ENCODE measurements around the gene NCAM2.

Gene NCAM2

DNA sequence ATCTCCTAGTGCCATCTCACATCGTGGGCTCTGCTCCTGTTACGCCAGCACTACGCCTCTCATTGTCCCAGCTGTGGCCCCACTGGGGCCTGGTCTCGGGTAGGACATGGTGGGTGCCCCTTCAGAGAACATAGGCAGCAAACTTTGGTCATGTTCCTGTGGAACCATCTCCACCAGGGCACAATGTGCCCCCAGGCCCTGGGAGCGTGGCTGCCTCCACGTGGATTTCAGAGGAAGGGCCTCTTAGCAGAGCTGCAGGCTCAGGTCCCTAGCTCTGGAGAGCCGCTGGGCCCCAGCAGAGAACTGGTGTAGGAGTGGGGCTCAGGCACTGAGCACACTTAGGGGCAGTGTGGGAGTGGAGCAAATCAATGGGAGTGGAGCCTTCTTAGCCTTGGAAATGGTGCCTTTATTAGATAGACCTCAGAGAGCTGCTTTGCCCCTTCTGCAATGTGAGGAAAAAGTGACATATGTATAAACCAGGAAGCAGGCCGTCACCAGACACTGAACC lies 460.0 kb downstream of the NCAM2 start:
- DNase-seq (ENCODE audit: extremely low read depth, low read depth) = no peak
- TF ChIP-seq, protein P1, sequence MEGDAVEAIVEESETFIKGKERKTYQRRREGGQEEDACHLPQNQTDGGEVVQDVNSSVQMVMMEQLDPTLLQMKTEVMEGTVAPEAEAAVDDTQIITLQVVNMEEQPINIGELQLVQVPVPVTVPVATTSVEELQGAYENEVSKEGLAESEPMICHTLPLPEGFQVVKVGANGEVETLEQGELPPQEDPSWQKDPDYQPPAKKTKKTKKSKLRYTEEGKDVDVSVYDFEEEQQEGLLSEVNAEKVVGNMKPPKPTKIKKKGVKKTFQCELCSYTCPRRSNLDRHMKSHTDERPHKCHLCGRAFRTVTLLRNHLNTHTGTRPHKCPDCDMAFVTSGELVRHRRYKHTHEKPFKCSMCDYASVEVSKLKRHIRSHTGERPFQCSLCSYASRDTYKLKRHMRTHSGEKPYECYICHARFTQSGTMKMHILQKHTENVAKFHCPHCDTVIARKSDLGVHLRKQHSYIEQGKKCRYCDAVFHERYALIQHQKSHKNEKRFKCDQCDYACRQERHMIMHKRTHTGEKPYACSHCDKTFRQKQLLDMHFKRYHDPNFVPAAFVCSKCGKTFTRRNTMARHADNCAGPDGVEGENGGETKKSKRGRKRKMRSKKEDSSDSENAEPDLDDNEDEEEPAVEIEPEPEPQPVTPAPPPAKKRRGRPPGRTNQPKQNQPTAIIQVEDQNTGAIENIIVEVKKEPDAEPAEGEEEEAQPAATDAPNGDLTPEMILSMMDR (IDR thresholded peaks at IDR 0.05; ENCODE audit: low read depth, low read length) = no peak

DNA sequence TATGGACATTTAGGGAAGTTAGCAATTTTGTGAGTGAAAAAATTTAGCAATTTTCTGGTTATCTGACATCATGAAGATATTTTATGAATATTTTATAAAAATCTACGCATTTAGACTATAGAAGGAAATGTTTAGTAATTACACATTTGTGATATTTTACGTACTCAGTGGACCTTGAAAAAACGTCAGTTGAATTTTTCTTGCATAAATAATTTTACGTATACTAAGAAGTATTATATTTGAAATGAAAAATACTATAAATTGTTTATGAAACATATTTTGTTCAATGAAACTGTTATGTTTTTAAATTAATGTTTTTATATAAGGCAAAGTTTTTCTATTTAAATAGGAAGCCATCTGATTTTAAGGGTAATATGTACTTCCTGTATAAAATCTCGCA lies 462.8 kb downstream of the NCAM2 start:
- TF ChIP-seq, protein P1 (IDR thresholded peaks at IDR 0.05; ENCODE audit: low read depth, low read length) = no peak
- no peak for DNase-seq (ENCODE audit: extremely low read depth, low read depth)

DNA sequence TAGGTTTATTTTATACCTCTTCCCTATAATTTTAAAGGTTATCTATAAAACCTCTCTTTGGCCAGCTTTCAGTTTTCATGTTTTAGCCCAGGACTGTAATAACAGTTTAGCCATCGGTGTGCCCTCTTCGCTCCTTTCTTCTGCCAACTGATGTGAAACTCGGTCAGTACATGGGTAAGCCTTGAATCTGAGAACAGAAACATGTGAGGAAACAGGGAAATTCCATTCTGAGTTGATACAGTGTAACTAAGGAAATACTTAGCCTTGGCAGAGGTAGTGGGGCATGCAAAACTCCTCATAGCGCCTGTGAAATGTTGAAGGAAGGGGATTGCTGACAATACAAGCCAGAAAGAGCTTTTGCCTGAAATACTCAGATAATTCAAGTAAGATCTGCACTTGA lies 465.2 kb downstream of the NCAM2 start:
- no peak for DNase-seq (ENCODE audit: extremely low read depth, low read depth)
- TF ChIP-seq, protein P1 (IDR thresholded peaks at IDR 0.05; ENCODE audit: low read depth, low read length) = no peak

DNA sequence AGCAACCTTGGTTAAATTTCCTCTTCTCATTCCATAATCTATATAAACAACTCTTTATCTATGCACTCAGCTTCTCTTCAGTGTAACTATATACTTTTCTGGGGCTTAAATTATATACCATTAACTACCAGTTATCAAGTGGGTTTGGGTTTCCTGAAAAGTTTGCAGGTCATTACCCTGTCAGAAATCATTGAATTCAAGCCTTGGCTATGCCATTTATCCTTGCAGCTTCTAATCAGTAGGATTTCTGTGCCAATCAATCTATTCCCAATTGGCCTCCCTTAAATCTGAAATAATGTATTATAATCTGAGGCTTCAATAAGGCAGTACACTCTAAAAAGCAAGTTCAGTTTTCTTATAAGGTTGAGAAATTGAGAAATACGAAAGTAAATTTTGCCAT lies 466.5 kb downstream of the NCAM2 start:
- TF ChIP-seq, protein P1 (IDR thresholded peaks at IDR 0.05; ENCODE audit: low read depth, low read length) = no peak

DNA sequence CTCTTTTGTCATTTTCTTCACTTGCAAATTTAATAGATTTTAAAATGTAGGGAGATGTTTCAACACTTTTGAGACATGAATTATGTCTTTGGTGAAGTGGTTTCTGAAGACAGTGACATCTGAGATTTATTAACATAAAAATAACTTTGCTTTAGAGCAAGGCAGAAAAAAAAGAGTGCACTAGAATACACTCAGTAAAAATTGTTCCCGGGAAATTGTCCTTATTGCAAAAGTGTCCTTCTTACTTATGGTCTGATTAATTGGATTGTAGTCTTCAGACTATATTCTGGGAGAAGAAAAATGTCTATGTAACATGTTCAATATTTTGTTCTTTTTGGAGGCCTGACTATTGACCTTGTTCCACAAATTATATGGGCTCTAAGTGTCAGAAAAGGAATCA lies 468.5 kb downstream of the NCAM2 start:
- TF ChIP-seq, protein P1 (IDR thresholded peaks at IDR 0.05; ENCODE audit: low read depth, low read length) = no peak
- DNase-seq (ENCODE audit: extremely low read depth, low read depth) = no peak

More for the DNA sequence above, 466.5 kb downstream of the NCAM2 start:
- no peak for DNase-seq (ENCODE audit: extremely low read depth, low read depth)

DNA sequence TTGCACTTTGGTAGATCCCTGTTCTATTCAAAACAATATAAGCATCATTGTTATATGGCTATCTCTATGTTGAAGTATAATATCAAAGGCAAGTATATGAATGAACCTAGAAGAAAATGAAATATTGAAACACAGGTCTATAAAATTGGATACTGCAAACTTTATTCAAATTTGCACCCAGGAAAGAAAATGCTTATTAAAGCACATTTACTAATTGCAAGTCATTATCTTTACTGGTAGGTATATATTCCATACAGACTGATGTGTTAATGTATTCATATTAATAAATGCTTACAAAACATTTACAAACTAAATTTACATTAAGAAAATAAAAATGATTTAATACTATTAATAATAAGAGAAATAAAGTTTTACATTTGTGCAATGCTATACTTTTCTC lies 469.8 kb downstream of the NCAM2 start:
- TF ChIP-seq, protein P1 (IDR thresholded peaks at IDR 0.05; ENCODE audit: low read depth, low read length) = no peak

DNA sequence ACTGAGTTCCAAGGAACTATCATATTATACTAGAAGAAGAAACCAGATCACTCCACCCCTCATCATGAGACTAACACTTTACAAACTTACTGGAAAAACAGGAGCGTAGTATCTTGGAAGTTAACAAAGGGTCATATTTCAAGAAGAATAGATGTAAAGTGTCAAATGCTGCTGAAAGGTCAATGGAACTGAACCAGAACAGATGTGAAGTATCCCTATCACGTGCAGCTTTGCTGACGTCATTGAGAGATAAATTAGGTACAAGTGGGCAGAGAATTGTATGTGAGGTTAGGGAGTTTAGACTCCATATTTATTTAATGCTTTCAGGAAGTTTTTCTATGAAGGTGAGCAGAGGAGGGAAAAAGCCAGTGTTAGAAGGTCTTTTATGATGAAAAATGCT lies 483.0 kb downstream of the NCAM2 start:
- TF ChIP-seq, protein P1 (IDR thresholded peaks at IDR 0.05; ENCODE audit: low read depth, low read length) = no peak
- DNase-seq (ENCODE audit: extremely low read depth, low read depth) = no peak

More for the DNA sequence above, 469.8 kb downstream of the NCAM2 start:
- no peak for DNase-seq (ENCODE audit: extremely low read depth, low read depth)

Measured in AG09319 (cell line).